GM21717 (cell line): ENCODE data around the gene CLEC5A.
"Not testable (repeated sequence)": the region's sequence is repeated elsewhere in the genome, so short reads cannot be mapped to it uniquely, and the experiment has no call there.

Experiments
- ATAC-seq: cut with Tn5 transposase; IDR thresholded peaks from one replicate; pipeline ENCODE4 v1.9.1; 2021; ENCODE audit warnings: mild to moderate bottlenecking, moderate library complexity; ENCODE audit not compliant: unreplicated experiment

CLEC5A gene

DNA sequence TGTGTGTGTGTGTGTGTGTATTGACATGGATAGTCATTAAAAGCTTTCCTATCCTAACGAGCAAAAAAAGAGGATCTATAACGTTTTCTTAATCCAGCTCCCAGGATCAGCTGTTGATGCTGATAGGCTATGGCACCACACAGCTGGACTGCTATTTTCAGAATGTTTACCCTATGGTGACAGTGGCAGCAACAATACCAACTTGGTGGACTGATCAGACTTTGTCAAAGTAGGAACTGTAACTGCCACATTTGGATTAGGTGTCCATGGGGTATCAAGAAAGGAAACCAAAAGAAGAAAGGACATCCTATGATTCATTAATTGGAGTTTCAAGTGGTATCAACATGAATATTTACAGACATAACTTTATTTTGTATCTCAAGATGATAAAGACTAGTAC, 2.7 kb upstream of the CLEC5A start:
- ATAC-seq: no peak

DNA sequence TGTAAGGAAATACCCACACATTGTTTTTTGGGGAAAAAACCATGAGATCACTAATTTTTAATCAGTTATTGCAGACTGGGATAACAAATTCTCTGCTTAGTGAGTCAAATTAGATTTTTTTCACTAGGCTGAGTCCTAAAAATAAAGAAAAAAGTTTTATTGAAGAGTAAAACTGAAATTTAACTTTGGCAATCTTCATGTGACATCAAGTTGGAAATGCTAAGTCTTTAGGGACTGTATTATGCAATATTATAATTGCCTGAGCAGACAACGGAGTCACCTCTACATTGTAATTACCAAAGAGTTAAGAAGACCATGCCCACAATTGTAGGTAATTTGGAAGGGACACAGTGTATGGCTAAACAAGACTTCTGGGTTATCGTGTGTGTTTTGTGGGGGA, 2.2 kb upstream of the CLEC5A start:
- no peak for ATAC-seq

DNA sequence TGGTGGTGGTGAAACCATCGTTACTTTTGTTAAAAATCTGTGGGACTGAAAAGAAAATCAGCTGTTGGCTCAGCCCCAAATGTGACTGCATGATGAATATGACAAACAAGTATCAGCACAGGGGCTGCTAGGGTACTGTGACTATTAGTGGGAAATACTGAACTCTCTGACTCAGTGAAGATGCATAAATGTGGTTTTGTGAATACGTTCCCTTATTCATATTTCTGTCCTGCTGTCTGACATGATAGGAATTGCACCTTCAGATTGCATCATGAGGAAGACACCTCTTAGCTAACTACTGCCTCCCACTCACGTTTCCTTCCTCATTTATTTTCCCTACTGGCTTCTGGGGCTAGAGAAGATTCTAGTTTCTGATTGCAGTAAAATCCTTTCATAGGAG, 1.4 kb downstream of the CLEC5A start:
- ATAC-seq: no peak

- ATAC-seq: no peak
Measured at GRCh38 chr7:141944811-141945210, 2.0 kb downstream of the CLEC5A start.

- no peak for ATAC-seq
Measured at GRCh38 chr7:141943846-141944245, 2.9 kb downstream of the CLEC5A start.

GRCh38 chr7:141941075-141941474, 5.7 kb downstream of the CLEC5A start:
- no peak for ATAC-seq

DNA sequence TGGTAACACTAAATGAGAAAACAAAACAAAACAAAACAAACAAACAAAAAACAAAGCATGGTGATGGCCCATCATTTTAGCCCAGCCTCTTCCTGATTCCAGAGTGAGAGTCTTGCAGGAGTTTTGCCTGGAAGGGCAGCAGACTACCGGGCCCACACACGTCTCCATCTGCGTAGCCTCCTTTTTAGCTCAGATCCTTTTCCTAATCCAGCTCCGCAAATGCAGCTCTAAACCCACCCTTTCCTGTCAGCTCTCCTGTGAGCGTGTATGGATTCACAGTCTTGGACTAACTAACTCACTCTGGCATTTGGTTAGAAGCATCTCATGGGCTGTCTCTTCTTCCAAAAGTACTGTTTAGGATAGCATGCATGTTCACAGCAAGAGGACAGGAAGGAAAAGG, 16.6 kb downstream of the CLEC5A start:
- no peak for ATAC-seq

DNA sequence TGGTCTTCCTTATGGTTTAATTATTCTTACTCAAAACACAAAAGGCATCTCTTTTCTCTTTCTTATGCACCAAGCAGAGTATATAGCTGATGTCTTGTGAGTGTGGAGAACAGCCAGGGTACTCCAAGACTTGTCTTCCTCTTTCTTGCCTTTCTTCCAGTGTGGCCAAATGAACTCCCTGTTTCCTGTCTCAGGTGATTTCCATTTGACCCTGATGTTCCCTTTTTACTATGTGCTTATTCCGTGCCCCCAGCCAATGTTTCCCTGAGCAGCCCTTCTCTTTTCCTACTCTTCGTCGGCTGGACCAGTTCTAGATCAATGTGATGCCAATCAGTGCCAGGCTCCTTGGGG, 18.0 kb downstream of the CLEC5A start:
- no peak for ATAC-seq

- ATAC-seq: no peak
Measured at GRCh38 chr7:141928146-141928844, 18.5 kb downstream of the CLEC5A start.

- no peak for ATAC-seq
Measured at GRCh38 chr7:141920281-141920680, 26.5 kb downstream of the CLEC5A start.

GRCh38 chr7:141916099-141916498, 30.7 kb downstream of the CLEC5A start, which contains the start of gene OR9A4:
Gene OR9A4 (plus strand): TSS chr7:141916399. CDS start chr7:141918876, 2,477 bp downstream.
- no peak for ATAC-seq

GRCh38 chr7:141915565-141915964, 31.2 kb downstream of the CLEC5A start:
- ATAC-seq: peak; percentile 88

- no peak for ATAC-seq
Measured at GRCh38 chr7:141911391-141911790, 35.4 kb downstream of the CLEC5A start.

DNA sequence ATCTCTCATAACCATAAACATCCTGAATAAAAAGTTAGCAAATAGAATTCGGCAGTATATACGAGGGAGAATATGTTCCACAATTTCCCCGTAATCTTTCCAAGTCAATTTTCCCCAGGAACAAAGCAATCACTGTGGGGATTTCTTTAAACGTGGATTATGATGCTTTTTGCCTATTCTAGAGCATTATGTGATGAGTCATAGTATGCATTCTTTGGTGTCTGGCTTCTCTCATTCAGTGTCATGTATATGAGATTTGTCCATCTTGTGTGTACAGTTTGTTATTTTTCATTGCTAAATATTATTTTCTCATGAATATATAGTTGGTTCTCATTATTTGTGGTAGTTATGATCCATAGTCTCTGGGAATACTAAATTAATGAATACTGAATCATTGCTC, 40.5 kb downstream of the CLEC5A start:
- ATAC-seq: no peak

- not testable (repeated sequence) for ATAC-seq
Measured at GRCh38 chr7:141899366-141899765, 47.4 kb downstream of the CLEC5A start.

- ATAC-seq: no peak
Measured at GRCh38 chr7:141891336-141891735, 55.4 kb downstream of the CLEC5A start.

GRCh38 chr7:141889321-141889720, 57.5 kb downstream of the CLEC5A start:
- no peak for ATAC-seq

GRCh38 chr7:141884539-141885225, 62.1 kb downstream of the CLEC5A start:
- peak; percentile 90 for ATAC-seq

GRCh38 chr7:141880960-141881359, 65.8 kb downstream of the CLEC5A start:
- no peak for ATAC-seq

- ATAC-seq: no peak
Measured at GRCh38 chr7:141877365-141877764, 69.4 kb downstream of the CLEC5A start.
